GM23338 (cell line): ENCODE measurements around the gene DLST. TPM values are rescaled to one million over a fixed set of nuclear protein-coding genes. Genes with fewer than 3 reads are reported as not detected.

Source experiments
- ATAC-seq: fragments of 200-7000 bp; cut with Tn5 transposase; 3 replicates; pipeline ENCODE4 v1.9.1; 2020
- DNase-seq: peaks from one replicate; pipeline ENCODE4 v3.0.0-alpha.2; 2015; ENCODE audit warnings: low spot score
- H2AFZ ChIP-seq: fragments of 200-600 bp; sonication (generic); 2 replicates; pipeline ENCODE4 v1.8.0; 2016; ENCODE audit warnings: antibody characterized with exemption, mild to moderate bottlenecking, moderate library complexity
- H3F3A ChIP-seq: fragments of 200-600 bp; sonication (generic); replicated peaks from 2 replicates; pipeline ENCODE4 v1.8.0; 2017; ENCODE audit warnings: antibody characterized with exemption, mixed run types, low read depth
- H3K27ac ChIP-seq: fragments of 200-600 bp; sonication (generic); 2 replicates; pipeline ENCODE4 v1.6.1; 2016; ENCODE audit warnings: low read depth
- H3K27me3 ChIP-seq: fragments of 200-600 bp; sonication (generic); 2 replicates; pipeline ENCODE4 v1.8.0; 2016; ENCODE audit warnings: mild to moderate bottlenecking, mixed run types, moderate library complexity; ENCODE audit not compliant: insufficient read depth
- H3K36me3 ChIP-seq: fragments of 200-600 bp; sonication (generic); 2 replicates; pipeline ENCODE4 v1.8.0; 2016; ENCODE audit warnings: mild to moderate bottlenecking; ENCODE audit not compliant: insufficient read depth
- H3K4me1 ChIP-seq: fragments of 200-600 bp; sonication (generic); 2 replicates; pipeline ENCODE4 v1.8.0; 2016; ENCODE audit warnings: mild to moderate bottlenecking, moderate library complexity; ENCODE audit not compliant: insufficient read depth
- H3K4me2 ChIP-seq: fragments of 200-600 bp; sonication (generic); 2 replicates; pipeline ENCODE4 v1.7.1; 2017; ENCODE audit warnings: mixed run types
- H3K4me3 ChIP-seq: fragments of 200-600 bp; sonication (generic); 2 replicates; pipeline ENCODE4 v1.6.1; 2016; ENCODE audit warnings: mixed run types
- H3K79me2 ChIP-seq: fragments of 200-600 bp; sonication (generic); replicated peaks from 2 replicates; pipeline ENCODE4 v1.8.0; 2017; ENCODE audit warnings: mild to moderate bottlenecking; ENCODE audit not compliant: insufficient read depth
- H3K9me2 ChIP-seq: fragments of 200-600 bp; sonication (generic); 2 replicates; pipeline ENCODE4 v1.8.0; 2017; ENCODE audit not compliant: insufficient read depth
- H4K20me1 ChIP-seq: fragments of 200-600 bp; sonication (generic); replicated peaks from 2 replicates; pipeline ENCODE4 v1.8.0; 2017; ENCODE audit warnings: mild to moderate bottlenecking; ENCODE audit not compliant: insufficient read depth
- H3K27ac Mint-ChIP-seq: 2 replicates; pipeline ENCODE4 v1.8.0; 2020; ENCODE audit warnings: inconsistent platforms, mild to moderate bottlenecking, moderate library complexity, mixed read lengths
- H3K27me3 Mint-ChIP-seq: 3 replicates; pipeline ENCODE4 v1.8.0; 2022; ENCODE audit warnings: low read depth, mild to moderate bottlenecking, moderate library complexity, mixed read lengths, inconsistent platforms; ENCODE audit not compliant: insufficient read depth, poor library complexity
- H3K36me3 Mint-ChIP-seq: 3 replicates; pipeline ENCODE4 v1.8.0; 2021; ENCODE audit warnings: low read depth, mild to moderate bottlenecking, inconsistent platforms, moderate library complexity, mixed read lengths
- H3K4me1 Mint-ChIP-seq: 3 replicates; pipeline ENCODE4 v1.8.0; 2020; ENCODE audit warnings: mild to moderate bottlenecking, inconsistent platforms, mixed read lengths
- H3K4me3 Mint-ChIP-seq: 3 replicates; pipeline ENCODE4 v1.8.0; 2021; ENCODE audit warnings: moderate library complexity, mild to moderate bottlenecking, inconsistent platforms, mixed read lengths
- H3K9me3 Mint-ChIP-seq: 3 replicates; pipeline ENCODE4 v1.8.0; 2020; ENCODE audit warnings: moderate library complexity, mild to moderate bottlenecking, inconsistent platforms, mixed read lengths
- CREB1 ChIP-seq: fragments of 250-450 bp; sonication (Bioruptor Pico); IDR thresholded peaks from 2 replicates; pipeline ENCODE4 v1.5.0; 2020; ENCODE audit warnings: low read depth, mild to moderate bottlenecking, moderate library complexity
- CTCF ChIP-seq, 2 experiments: fragments of 200-600 bp in 1 of 2; sonication (generic) in 1 of 2; conservative IDR thresholded peaks; 2 replicates each; pipeline versions ENCODE4 v1.5.1 to v1.6.1; 2016 to 2017; ENCODE audit warnings: antibody characterized with exemption in 2 of 2, low read depth in 2 of 2, mild to moderate bottlenecking in 2 of 2, moderate library complexity in 1 of 2
- ETS1 ChIP-seq: IDR thresholded peaks from 2 replicates; pipeline ENCODE4 v1.6.1; 2016; ENCODE audit warnings: antibody characterized with exemption
- EZH2 ChIP-seq: fragments of 200-600 bp; sonication (generic); IDR thresholded peaks from one replicate; pipeline ENCODE4 v1.8.0; 2017; ENCODE audit warnings: antibody characterized with exemption, mild to moderate bottlenecking, low read depth; ENCODE audit not compliant: unreplicated experiment
- EZH2phosphoT487 ChIP-seq: fragments of 200-600 bp; sonication (generic); IDR thresholded peaks from one replicate; pipeline ENCODE4 v1.8.1; 2018; ENCODE audit warnings: antibody characterized with exemption; ENCODE audit not compliant: unreplicated experiment
- JUNB ChIP-seq: IDR thresholded peaks from one replicate; pipeline ENCODE4 v1.6.1; 2016; ENCODE audit warnings: antibody characterized with exemption; ENCODE audit not compliant: unreplicated experiment
- NANOG ChIP-seq: IDR thresholded peaks from 2 replicates; pipeline ENCODE4 v1.6.1; 2016; ENCODE audit warnings: antibody characterized with exemption, borderline replicate concordance
- POLR2AphosphoS5 ChIP-seq: IDR thresholded peaks from 2 replicates; pipeline ENCODE4 v1.6.1; 2016; ENCODE audit warnings: antibody characterized with exemption, low read depth
- STAT1 ChIP-seq: IDR thresholded peaks from one replicate; pipeline ENCODE4 v1.6.1; 2016; ENCODE audit warnings: antibody characterized with exemption; ENCODE audit not compliant: unreplicated experiment
- ZNF331 ChIP-seq: fragments of 250-450 bp; sonication (Bioruptor Pico); IDR thresholded peaks from 2 replicates; pipeline ENCODE4 v1.5.0; 2020; ENCODE audit warnings: low read depth, mild to moderate bottlenecking, moderate library complexity
- polyA plus RNA-seq: library from polyadenylated mRNA; unstranded; fragments of >200 nt; fragmentation: Nextera tagmentation; extraction: Ambion mirVana; gene quantifications from 2 replicates; pipeline ENCODE4 v1.2.1, GENCODE V29; 2016
- total RNA-seq: library from RNA; depleted of rRNA; stranded (reverse); fragments of >200 nt; shearing (Covaris generic); gene quantifications from 2 replicates; pipeline ENCODE4 v1.2.3, GENCODE V29; 2014

The DLST gene
- total and polyA plus RNA-seq, 2 experiments from 2014 or later: 11.2 to 106 TPM

GRCh38 chr14:74868739-74869138, 13.0 kb upstream of the DLST start:
- no peak overlapping the region for H3K4me3 Mint-ChIP-seq
- no peaks in the 10 kb centered on the region for H3K36me3 Mint-ChIP-seq
- Histone ChIP-seq H3K79me2 (no peaks in the 10 kb centered on the region), H3K27ac (no peak overlapping the region), H2AFZ (no peak overlapping the region), H3K4me2 (no peak overlapping the region), H3K4me3 (no peak overlapping the region), H3F3A (no peaks in the 10 kb centered on the region), H3K9me2 (no peaks in the 10 kb centered on the region), H3K36me3 (no peaks in the 10 kb centered on the region), H3K27me3 (no peaks in the 10 kb centered on the region), H3K4me1 (no peaks in the 10 kb centered on the region), H4K20me1 (no peaks in the 10 kb centered on the region)
- H3K9me3 Mint-ChIP-seq: no peaks in the 10 kb centered on the region
- no peak for TF ChIP-seq CREB1
- TF ChIP-seq CTCF (conservative IDR thresholded peaks at IDR 0.05; ENCODE audit: low read depth in 2 of 2): no peak
- no peak for TF ChIP-seq ZNF331
- TF ChIP-seq STAT1: no peak
- TF ChIP-seq ETS1: no peak
- no peak for TF ChIP-seq EZH2
- no peak for TF ChIP-seq EZH2phosphoT487
- ATAC-seq: no peak
- no peak overlapping the region for H3K27ac Mint-ChIP-seq
- peaks cover 2% of the 10 kb centered on the region; the same call in 1 of the 3 replicates for H3K4me1 Mint-ChIP-seq
- no peak for DNase-seq
- H3K27me3 Mint-ChIP-seq: peaks cover 3% of the 10 kb centered on the region

GRCh38 chr14:74871819-74872218, 9.9 kb upstream of the DLST start:
- TF ChIP-seq POLR2AphosphoS5: no peak
- TF ChIP-seq JUNB: no peak
- no peak for TF ChIP-seq NANOG
- TF ChIP-seq ZNF331: no peak
- no peak overlapping the region for H3K4me2 ChIP-seq
- no peak overlapping the region for H3K27ac ChIP-seq
- H3F3A ChIP-seq: no peaks in the 10 kb centered on the region
- no peak overlapping the region for H2AFZ ChIP-seq
- no peak overlapping the region for H3K27ac Mint-ChIP-seq
- DNase-seq (no peak), ATAC-seq (no peak)
- H4K20me1 ChIP-seq: no peaks in the 10 kb centered on the region
- H3K4me3 Mint-ChIP-seq: no peak overlapping the region
- H3K9me3 Mint-ChIP-seq: no peaks in the 10 kb centered on the region
- H3K4me1 Mint-ChIP-seq: peaks cover 10% of the 10 kb centered on the region
- H3K27me3 Mint-ChIP-seq: peaks cover 9% of the 10 kb centered on the region
- no peaks in the 10 kb centered on the region for H3K36me3 Mint-ChIP-seq
- peaks cover 5% of the 10 kb centered on the region; the same call in 1 of the 2 replicates for H3K4me1 ChIP-seq
- H3K27me3 ChIP-seq: no peaks in the 10 kb centered on the region
- H3K79me2 ChIP-seq: no peaks in the 10 kb centered on the region
- H3K36me3 ChIP-seq: no peaks in the 10 kb centered on the region
- no peak overlapping the region for H3K4me3 ChIP-seq
- no peaks in the 10 kb centered on the region for H3K9me2 ChIP-seq
